Panc1 (cell line): ENCODE results near the gene OSBP2. TPM values are rescaled to one million over a fixed set of nuclear protein-coding genes. Genes with fewer than 3 reads are reported as not detected.

ENCODE experiments used
- ATAC-seq: fragments of 200-7000 bp; cut with Tn5 transposase; 2 replicates; pipeline ENCODE4 v1.9.1; 2020; ENCODE audit warnings: mild to moderate bottlenecking, moderate library complexity
- BruUV-seq: library from RNA; stranded (reverse); fragments of 400-500 nt; replicated peaks from 2 replicates; lab custom pipeline; 2021; lab: Mats Ljungman, UMichigan
- CTCF ChIA-PET: fragments of 300-600 bp; sonication (Branson Sonifier 250); formaldehyde crosslinking; loops from one replicate; lab custom pipeline; 2022; ENCODE audit warnings: antibody characterized with exemption; lab: Charles Lee
- POLR2A ChIA-PET: fragments of 300-600 bp; sonication (Branson Sonifier 250); formaldehyde crosslinking; loops from one replicate; lab custom pipeline; 2022; ENCODE audit warnings: antibody characterized with exemption; lab: Charles Lee
- DNase-seq: peaks from one replicate; pipeline ENCODE4 v3.0.0-alpha.2; 2010; ENCODE audit warnings: low read depth, low spot score
- H3K27ac ChIP-seq: 2 replicates; pipeline ENCODE4 v1.5.1; 2011; ENCODE audit warnings: mild to moderate bottlenecking, low read length, inconsistent platforms
- H3K27me3 ChIP-seq: fragments of 200-500 bp; sonication (Bioruptor generic); 2 replicates; pipeline ENCODE4 v1.6.0; 2014; ENCODE audit warnings: low read length, inconsistent platforms; ENCODE audit not compliant: control insufficient read depth, insufficient read depth
- H3K36me3 ChIP-seq: fragments of 200-500 bp; sonication (Bioruptor generic); 2 replicates; pipeline ENCODE4 v1.5.1; 2014; ENCODE audit warnings: inconsistent platforms, mild to moderate bottlenecking, low read length, moderate library complexity; ENCODE audit not compliant: control insufficient read depth, insufficient read depth
- H3K4me1 ChIP-seq: 2 replicates; pipeline ENCODE4 v1.5.1; 2011; ENCODE audit warnings: inconsistent platforms, mild to moderate bottlenecking, low read length, moderate library complexity; ENCODE audit not compliant: control insufficient read depth, insufficient read depth
- H3K4me3 ChIP-seq, 2 experiments: 2 replicates each; pipeline ENCODE4 v1.5.1; 2011 to 2012; ENCODE audit warnings: low read depth in 2 of 2, low read length in 2 of 2, mild to moderate bottlenecking in 2 of 2, inconsistent platforms in 1 of 2, moderate library complexity in 1 of 2
- H3K9me3 ChIP-seq: fragments of 200-500 bp; sonication (Bioruptor generic); 2 replicates; pipeline ENCODE4 v1.5.1; 2014; ENCODE audit warnings: low read depth, mild to moderate bottlenecking, inconsistent platforms, low read length, moderate library complexity; ENCODE audit not compliant: control insufficient read depth, insufficient read depth
- CTCF ChIP-seq: fragments of 450-650 bp; IDR thresholded peaks from 2 replicates; pipeline ENCODE4 v1.5.1; 2017; ENCODE audit warnings: mild to moderate bottlenecking
- POLR2AphosphoS5 ChIP-seq: IDR thresholded peaks from 2 replicates; pipeline ENCODE4 v1.6.1; 2012; ENCODE audit warnings: mild to moderate bottlenecking, low read depth, low read length, moderate library complexity
- REST ChIP-seq, 2 experiments: IDR thresholded peaks; 2 replicates each; pipeline ENCODE4 v1.6.1; 2011 to 2012; ENCODE audit warnings: low read depth in 2 of 2, control low read depth in 1 of 2, low read length in 1 of 2, mild to moderate bottlenecking in 1 of 2, moderate library complexity in 1 of 2; ENCODE audit not compliant: insufficient read depth in 1 of 2
- SIN3A ChIP-seq: IDR thresholded peaks from 2 replicates; pipeline ENCODE4 v1.6.1; 2012; ENCODE audit warnings: low read depth, mild to moderate bottlenecking, low read length, moderate library complexity, borderline replicate concordance; ENCODE audit not compliant: insufficient read depth
- TCF7L2 ChIP-seq: IDR thresholded peaks from 2 replicates; pipeline ENCODE4 v1.6.1; 2011; ENCODE audit warnings: mild to moderate bottlenecking, low read depth, low read length, inconsistent platforms
- in situ Hi-C: cut with HindIII; loops from 2 replicates; pipeline ENCODE4 v1.10.0; 2016; ENCODE audit warnings: low sequenced_read_pairs, low pct_unique_long_range_greater_than_20kb
- intact Hi-C: fragments of 100-400 bp; cut with micrococcal nuclease; formaldehyde crosslinking; loops from one replicate; pipeline ENCODE4 v1.10.0; 2022; ENCODE audit not compliant: unreplicated experiment
- total RNA-seq: library from RNA; stranded (reverse); gene quantifications from one replicate; pipeline ENCODE4 v1.2.1, GENCODE V29; 2021; ENCODE audit not compliant: unreplicated experiment

Gene OSBP2
- total RNA-seq, 1 experiment from 2014 or later: 4.7 TPM

- no TSS peak for BruUV-seq
- no peak overlapping the region for H3K27ac ChIP-seq
- no peak for DNase-seq
- ATAC-seq: no peak
- in situ Hi-C loops (no loop called here), intact Hi-C loops (no loop called here)
- ChIA-PET POLR2A (no interaction called here), CTCF (interaction anchor here (0.5 kb wide), 1 partner anchor 49 kb away, joined by 3 read pairs; no protein-coding TSS in a partner anchor)
- TF ChIP-seq SIN3A (no peak), CTCF (no peak), POLR2AphosphoS5 (no peak), REST (IDR thresholded peaks at IDR 0.05; ENCODE audit: insufficient read depth in 1 of 2, low read depth in 2 of 2, low read length in 1 of 2) (peak; percentile 69 to 75; a peak in 3 of 4 replicates), TCF7L2 (no peak)
- H3K4me3 ChIP-seq: no peak overlapping the region
- no peaks in the 10 kb centered on the region for H3K36me3 ChIP-seq
- no peaks in the 10 kb centered on the region for H3K9me3 ChIP-seq
- H3K4me1 ChIP-seq: peaks cover 5% of the 10 kb centered on the region; the same call in 1 of the 2 replicates
- H3K27me3 ChIP-seq: peaks cover 2% of the 10 kb centered on the region; the same call in 1 of the 2 replicates
Observed at GRCh38 chr22:30806391-30806861, 111.8 kb downstream of the OSBP2 start.

GRCh38 chr22:30809086-30809485 is 114.4 kb downstream of the OSBP2 start:
- POLR2A ChIA-PET: no interaction called here
- in situ Hi-C loops: no loop called here
- TF ChIP-seq REST (IDR thresholded peaks at IDR 0.05; ENCODE audit: insufficient read depth in 1 of 2, low read depth in 2 of 2, low read length in 1 of 2) (no peak), TCF7L2 (no peak), CTCF (no peak), POLR2AphosphoS5 (no peak), SIN3A (no peak)

More at GRCh38 chr22:30809086-30809485, 114.4 kb downstream of the OSBP2 start:
- CTCF ChIA-PET: no interaction called here
- ATAC-seq (no peak), DNase-seq (no peak)
- H3K4me1 ChIP-seq: peaks cover 5% of the 10 kb centered on the region; the same call in 1 of the 2 replicates
- H3K4me3 ChIP-seq: no peak overlapping the region
- no peaks in the 10 kb centered on the region for H3K27me3 ChIP-seq
- BruUV-seq: no TSS peak
- H3K27ac ChIP-seq: no peak overlapping the region
- intact Hi-C loops: no loop called here
- H3K9me3 ChIP-seq: no peaks in the 10 kb centered on the region
- H3K36me3 ChIP-seq: no peaks in the 10 kb centered on the region
